Testis (tissue), 3 donors: Measurements from ENCODE around the gene RUBCN. TPM values are rescaled to one million over a fixed set of nuclear protein-coding genes. Genes with fewer than 3 reads are reported as not detected.
"Not testable (repeated sequence)": the region's sequence is repeated elsewhere in the genome, so short reads cannot be mapped to it uniquely, and the experiment has no call there.

Experiments
- DNase-seq: peaks from one replicate; pipeline ENCODE4 v3.0.0-alpha.2; 2019
- H3K27ac ChIP-seq, 2 donors: fragments of 200-600 bp; sonication (generic); one replicate each; pipeline ENCODE4 v1.5.1; 2019
- H3K27me3 ChIP-seq: fragments of 200-600 bp; sonication (generic); one replicate; pipeline ENCODE4 v1.5.1; 2019
- H3K36me3 ChIP-seq: fragments of 200-600 bp; sonication (generic); one replicate; pipeline ENCODE4 v1.5.1; 2017; ENCODE audit warnings: low read depth; ENCODE audit errors: missing control alignments
- H3K4me1 ChIP-seq: fragments of 200-600 bp; sonication (generic); one replicate; pipeline ENCODE4 v1.5.1; 2019
- H3K4me3 ChIP-seq, 2 donors: fragments of 200-600 bp; sonication (generic); one replicate each; pipeline ENCODE4 v1.5.1; 2017 to 2019
- H3K9me3 ChIP-seq: fragments of 200-600 bp; sonication (generic); one replicate; pipeline ENCODE4 v1.5.1; 2017
- POLR2A ChIP-seq: fragments of 450-650 bp; IDR thresholded peaks from one replicate; pipeline ENCODE4 v1.6.1; 2017; ENCODE audit warnings: antibody characterized with exemption, mild to moderate bottlenecking, moderate library complexity
- WGBS, 2 donors: methylation state at CpG; one replicate each; pipeline ENCODE4 v1.1.5; 2018; 5-methylcytosine and 5-hydroxymethylcytosine counted together
- intact Hi-C: fragments of 100-400 bp; cut with DNase I; formaldehyde crosslinking; loops from one replicate; pipeline ENCODE4 v1.15.1; 2023; ENCODE audit warnings: low total_unique reads
- polyA plus RNA-seq: library from polyadenylated mRNA; stranded (reverse); fragments of 350-450 nt; fragmentation: Illumina TruSeq; extraction: RNeasy Lipid Tissue Mini Kit (QIAGEN cat#74804); gene quantifications from one replicate; pipeline ENCODE4 v1.2.3, GENCODE V29; 2014; ENCODE audit warnings: low read depth, low replicate concordance; ENCODE audit not compliant: insufficient read depth
- total RNA-seq, 2 donors: library from RNA; depleted of rRNA; stranded (reverse); fragments of >200 nt; gene quantifications; one replicate each; pipeline ENCODE4 v1.2.3, GENCODE V29; 2016
- TF ChIP-seq, protein P1 (sequence below), 3 experiments: fragments of 450-650 bp in 2 of 3; fragments of 200-600 bp in 1 of 3; sonication (generic) in 1 of 3; IDR thresholded peaks; one replicate each; pipeline ENCODE4 v1.5.1; 2016 to 2019; ENCODE audit warnings: antibody characterized with exemption in 3 of 3, mild to moderate bottlenecking in 2 of 3, moderate library complexity in 1 of 3

RUBCN gene
- total and polyA plus RNA-seq, 3 donors from 2014 or later, result 44.0 to 159 (median 150) TPM

DNA sequence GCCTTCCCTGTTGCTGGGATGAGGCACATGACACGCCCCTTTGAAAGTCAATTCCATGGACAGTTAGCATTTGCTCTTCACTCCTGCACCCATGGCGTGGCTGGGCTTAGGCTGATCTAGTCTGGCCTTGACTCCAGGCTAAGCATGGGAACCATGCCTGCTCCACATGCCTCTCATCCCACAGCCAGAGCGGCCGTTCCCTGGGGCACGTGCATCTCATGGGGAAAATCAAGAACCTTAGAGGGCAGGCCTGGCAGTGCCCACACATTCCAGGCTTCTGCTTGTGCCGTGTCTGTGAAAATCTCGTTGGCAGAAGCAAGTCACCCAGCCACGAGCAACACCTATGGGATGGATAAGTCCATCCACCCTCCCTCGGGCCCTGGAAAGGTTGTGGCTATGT is 89.5 kb downstream of the RUBCN start:
- H3K4me1 ChIP-seq, H3K4me3 ChIP-seq, H3K9me3 ChIP-seq, intact Hi-C loops, H3K27me3 ChIP-seq, DNase-seq, H3K36me3 ChIP-seq, H3K27ac ChIP-seq: not testable (repeated sequence)
- WGBS, 2 donors, result 87 to 92% methylated on average over 4 to 9 of the region's 9 CpGs

- H3K9me3 ChIP-seq, H3K36me3 ChIP-seq, H3K27me3 ChIP-seq, intact Hi-C loops, DNase-seq, H3K27ac ChIP-seq, H3K4me1 ChIP-seq, H3K4me3 ChIP-seq: not testable (repeated sequence)
- WGBS, 2 donors, result 93 to 96% methylated on average over 12 of the region's 12 CpGs
These were observed 90.4 kb downstream of the RUBCN start for GRCh38 chr3:197646294-197646693.

- intact Hi-C loops, DNase-seq, H3K4me3 ChIP-seq, H3K9me3 ChIP-seq, H3K4me1 ChIP-seq, H3K36me3 ChIP-seq, H3K27me3 ChIP-seq, H3K27ac ChIP-seq: not testable (repeated sequence)
- 76 to 80% methylated on average over 8 to 10 of the region's 10 CpGs for WGBS, 2 donors
These were observed 99.1 kb downstream of the RUBCN start for GRCh38 chr3:197637556-197637955.

- TF ChIP-seq, protein P1, sequence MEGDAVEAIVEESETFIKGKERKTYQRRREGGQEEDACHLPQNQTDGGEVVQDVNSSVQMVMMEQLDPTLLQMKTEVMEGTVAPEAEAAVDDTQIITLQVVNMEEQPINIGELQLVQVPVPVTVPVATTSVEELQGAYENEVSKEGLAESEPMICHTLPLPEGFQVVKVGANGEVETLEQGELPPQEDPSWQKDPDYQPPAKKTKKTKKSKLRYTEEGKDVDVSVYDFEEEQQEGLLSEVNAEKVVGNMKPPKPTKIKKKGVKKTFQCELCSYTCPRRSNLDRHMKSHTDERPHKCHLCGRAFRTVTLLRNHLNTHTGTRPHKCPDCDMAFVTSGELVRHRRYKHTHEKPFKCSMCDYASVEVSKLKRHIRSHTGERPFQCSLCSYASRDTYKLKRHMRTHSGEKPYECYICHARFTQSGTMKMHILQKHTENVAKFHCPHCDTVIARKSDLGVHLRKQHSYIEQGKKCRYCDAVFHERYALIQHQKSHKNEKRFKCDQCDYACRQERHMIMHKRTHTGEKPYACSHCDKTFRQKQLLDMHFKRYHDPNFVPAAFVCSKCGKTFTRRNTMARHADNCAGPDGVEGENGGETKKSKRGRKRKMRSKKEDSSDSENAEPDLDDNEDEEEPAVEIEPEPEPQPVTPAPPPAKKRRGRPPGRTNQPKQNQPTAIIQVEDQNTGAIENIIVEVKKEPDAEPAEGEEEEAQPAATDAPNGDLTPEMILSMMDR (IDR thresholded peaks at IDR 0.05), result peak in 2 of 3 experiments; percentile 15 to 28
- intact Hi-C loops, H3K4me1 ChIP-seq, DNase-seq, H3K9me3 ChIP-seq, H3K27me3 ChIP-seq, H3K36me3 ChIP-seq, H3K4me3 ChIP-seq, H3K27ac ChIP-seq: not testable (repeated sequence)
- 34 to 45% methylated on average over 6 to 8 of the region's 11 CpGs for WGBS, 2 donors
These were observed 104.7 kb downstream of the RUBCN start for GRCh38 chr3:197631989-197632388.

GRCh38 chr3:197630766-197631165 is 105.9 kb downstream of the RUBCN start:
- H3K9me3 ChIP-seq, H3K36me3 ChIP-seq, H3K4me1 ChIP-seq, H3K27ac ChIP-seq, intact Hi-C loops, H3K27me3 ChIP-seq, H3K4me3 ChIP-seq, DNase-seq: not testable (repeated sequence)
- WGBS, 2 donors, result 92 to 93% methylated on average over 9 to 12 of the region's 12 CpGs

DNA sequence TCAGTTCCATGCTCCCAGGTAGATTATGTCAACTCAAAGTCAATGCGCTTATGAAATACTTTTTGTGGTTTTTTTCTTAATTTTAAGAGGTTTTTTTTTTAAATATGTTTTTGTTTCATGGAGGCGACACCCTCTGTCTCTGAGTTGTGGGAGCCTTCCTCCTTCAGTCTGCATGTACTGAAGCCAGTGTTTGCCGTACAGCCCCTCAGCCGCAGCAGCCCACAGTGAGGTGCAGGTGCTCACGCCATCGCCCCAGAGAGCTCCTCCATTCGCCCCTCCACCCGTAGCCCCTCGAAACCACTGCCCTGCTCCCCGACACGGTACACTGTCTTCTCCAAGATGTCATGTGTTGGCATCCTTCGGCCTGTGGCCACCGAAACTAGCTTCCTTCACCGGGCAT is 107.4 kb downstream of the RUBCN start:
- H3K4me1 ChIP-seq, H3K27me3 ChIP-seq, H3K27ac ChIP-seq, H3K9me3 ChIP-seq, H3K36me3 ChIP-seq, DNase-seq, H3K4me3 ChIP-seq, intact Hi-C loops: not testable (repeated sequence)
- 61 to 77% methylated on average over 9 to 12 of the region's 14 CpGs for WGBS, 2 donors

GRCh38 chr3:197627772-197628523 is 108.8 kb downstream of the RUBCN start:
- peak; percentile 89 for DNase-seq
- intact Hi-C loops, H3K4me1 ChIP-seq, H3K36me3 ChIP-seq, H3K27me3 ChIP-seq, H3K9me3 ChIP-seq: not testable (repeated sequence)
- peak overlapping the region; percentile 79 to 85 for H3K4me3 ChIP-seq
- peak overlapping the region; percentile 84 to 88 for H3K27ac ChIP-seq
- WGBS, 2 donors, result 1 to 2% methylated on average over 11 to 63 of the region's 73 CpGs
- TF ChIP-seq POLR2A, result peak; percentile 40

GRCh38 chr3:197627158-197627771 is 109.4 kb downstream of the RUBCN start:
- H3K9me3 ChIP-seq, intact Hi-C loops, H3K4me1 ChIP-seq, H3K36me3 ChIP-seq, H3K27me3 ChIP-seq: not testable (repeated sequence)
- Histone ChIP-seq H3K4me3 (peak overlapping the region; percentile 79 to 85), H3K27ac (peak overlapping the region; percentile 84 to 88)
- WGBS, 2 donors, result 0% methylated on average over 1 of the region's 67 CpGs; no CpG with 5 or more reads in 1 of the 2 donors
- DNase-seq, result peak; percentile 36

DNA sequence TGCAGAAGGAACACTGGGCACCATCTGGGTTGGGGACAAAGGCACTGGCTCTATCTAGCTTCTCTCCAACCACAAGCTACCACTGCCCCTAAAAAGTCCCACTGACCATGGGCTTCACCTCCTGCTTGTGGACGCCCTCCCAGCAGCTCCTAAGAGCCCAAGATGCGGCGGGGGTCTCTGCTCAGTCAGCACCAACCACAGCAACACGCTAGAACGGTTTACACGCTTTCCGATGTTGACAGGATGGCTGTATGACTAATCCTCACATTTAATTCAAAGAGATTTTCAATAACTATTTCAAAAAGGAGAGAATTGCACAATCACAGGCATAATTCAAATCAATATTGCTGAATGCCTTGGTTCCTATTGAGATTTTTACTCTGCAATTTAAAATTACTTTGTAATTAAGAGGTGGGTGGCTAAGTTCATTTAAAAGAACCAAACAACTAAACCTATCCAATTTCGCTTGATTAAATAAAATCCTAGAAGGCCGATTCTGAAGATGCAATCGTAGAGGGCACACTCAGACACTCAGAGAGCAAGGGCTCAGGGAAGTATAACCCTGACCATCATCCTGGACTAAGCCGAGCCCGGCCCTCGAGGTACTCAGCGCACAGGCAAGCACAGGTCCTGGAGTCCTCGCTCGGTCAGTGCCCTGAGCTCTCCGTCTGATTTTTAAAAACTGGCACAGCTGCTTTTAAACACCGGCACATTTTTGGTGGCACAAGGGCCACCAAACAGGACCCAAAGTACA is 110.1 kb downstream of the RUBCN start:
- intact Hi-C loops, H3K27me3 ChIP-seq, H3K9me3 ChIP-seq, H3K4me1 ChIP-seq, DNase-seq, H3K27ac ChIP-seq, H3K36me3 ChIP-seq: not testable (repeated sequence)
- peak overlapping the region; percentile 79 to 85 for H3K4me3 ChIP-seq
- WGBS, 2 donors, result 0 to 8% methylated on average over 1 to 6 of the region's 18 CpGs

DNA sequence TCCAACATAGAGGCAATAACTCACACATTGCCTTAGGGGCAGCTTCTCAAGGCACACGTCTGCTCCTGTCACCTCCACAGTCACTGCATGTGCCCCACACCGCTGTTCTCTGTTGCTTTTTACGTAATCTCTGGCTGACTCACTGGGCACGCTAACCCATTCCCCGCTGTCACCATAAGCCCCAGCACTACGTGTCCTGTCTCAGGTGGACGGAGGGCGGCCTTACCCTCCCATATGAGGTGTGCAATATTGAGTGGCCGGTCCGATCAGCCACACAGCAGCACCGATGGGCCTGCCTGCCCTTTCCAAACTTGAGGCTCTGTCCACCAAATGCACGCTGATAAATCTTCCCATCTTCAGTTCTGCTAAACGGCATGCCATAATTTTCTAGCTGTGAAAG is 115.2 kb downstream of the RUBCN start:
- 92 to 94% methylated on average over 13 of the region's 13 CpGs for WGBS, 2 donors
- H3K4me1 ChIP-seq, intact Hi-C loops, H3K4me3 ChIP-seq, H3K9me3 ChIP-seq, H3K36me3 ChIP-seq, H3K27me3 ChIP-seq, H3K27ac ChIP-seq, DNase-seq: not testable (repeated sequence)
